ENCODE measurements around the gene ISM2.

The ISM2 gene

GRCh38 chr14:77467801-77468200 is 30.8 kb downstream of the ISM2 start:
- DNase-seq (ENCODE audit: low read depth), result no peak

- DNase-seq (ENCODE audit: low read depth), result peak; percentile 41
Observed at GRCh38 chr14:77459072-77459723, 39.4 kb downstream of the ISM2 start.

GRCh38 chr14:77458249-77458950 is 40.2 kb downstream of the ISM2 start:
- DNase-seq (ENCODE audit: low read depth), result peak; percentile 16

GRCh38 chr14:77457522-77458248 is 40.9 kb downstream of the ISM2 start, which contains the start of the genes AHSA1 and VIPAS39:
Gene AHSA1 (plus strand): TSS chr14:77458093. CDS start chr14:77458190, 97 bp downstream.
Gene VIPAS39 (minus strand): TSS chr14:77457601. CDS start chr14:77454102, 3,499 bp downstream.
- DNase-seq (ENCODE audit: low read depth), result peak; percentile 83

- DNase-seq (ENCODE audit: low read depth), result peak; percentile 2
Observed at GRCh38 chr14:77457115-77457521, 41.5 kb downstream of the ISM2 start.

- no peak for DNase-seq (ENCODE audit: low read depth)
Observed at GRCh38 chr14:77455966-77456640, 42.5 kb downstream of the ISM2 start.

- DNase-seq (ENCODE audit: low read depth), result no peak
Observed at GRCh38 chr14:77442196-77442595, 56.4 kb downstream of the ISM2 start.

GRCh38 chr14:77439861-77440260 is 58.8 kb downstream of the ISM2 start:
- DNase-seq (ENCODE audit: low read depth), result no peak

- DNase-seq (ENCODE audit: low read depth), result no peak
Observed at GRCh38 chr14:77438596-77438995, 60.0 kb downstream of the ISM2 start.

GRCh38 chr14:77436042-77436441 is 62.6 kb downstream of the ISM2 start:
- no peak for DNase-seq (ENCODE audit: low read depth)

- DNase-seq (ENCODE audit: low read depth), result no peak
Observed at GRCh38 chr14:77426396-77426795, 72.2 kb downstream of the ISM2 start.

GRCh38 chr14:77424862-77425261 is 73.8 kb downstream of the ISM2 start:
- no peak for DNase-seq (ENCODE audit: low read depth)
